VCaP (cell line): ENCODE measurements around the gene ELOA.

Source experiments
- H3K27ac ChIP-seq: fragments of 450-650 bp; 2 replicates; pipeline ENCODE4 v1.5.1; 2017
- CTCF ChIP-seq: fragments of 450-650 bp; conservative IDR thresholded peaks from 2 replicates; pipeline ENCODE4 v1.5.1; 2017; ENCODE audit warnings: mild to moderate bottlenecking, moderate library complexity

Gene ELOA

GRCh38 chr1:23774174-23774880 lies 31.1 kb downstream of the ELOA start:
- no peak for TF ChIP-seq CTCF
- no peak overlapping the region for H3K27ac ChIP-seq

- no peak for TF ChIP-seq CTCF
- H3K27ac ChIP-seq = peak overlapping the region; percentile 89; the same call in 1 of the 2 replicates
These were observed 32.9 kb downstream of the ELOA start for GRCh38 chr1:23776217-23776616.

- H3K27ac ChIP-seq = peak within 1 kb of the TSS; percentile 89
- no peak for TF ChIP-seq CTCF
These were observed 34.9 kb downstream of the ELOA start, which contains the start of gene PITHD1 for GRCh38 chr1:23777979-23778814. PITHD1 (plus strand) TSS chr1:23778418; CDS start chr1:23778516, 98 bp downstream.

GRCh38 chr1:23779826-23780371 lies 36.6 kb downstream of the ELOA start:
- no peak overlapping the region for H3K27ac ChIP-seq
- TF ChIP-seq CTCF = no peak

GRCh38 chr1:23783141-23783540 lies 39.9 kb downstream of the ELOA start:
- H3K27ac ChIP-seq = peak overlapping the region; percentile 91

GRCh38 chr1:23784846-23785245 lies 41.6 kb downstream of the ELOA start:
- H3K27ac ChIP-seq = peak overlapping the region; percentile 91
- no peak for TF ChIP-seq CTCF

GRCh38 chr1:23787701-23788100 lies 44.4 kb downstream of the ELOA start:
- no peak overlapping the region for H3K27ac ChIP-seq
- TF ChIP-seq CTCF = no peak
